EL (cell line): ENCODE results near the gene CD209.
A peak's percentile ranks its signal among the peaks of the same experiment; 100 is the strongest.
"Not testable (repeated sequence)": the region's sequence is repeated elsewhere in the genome, so short reads cannot be mapped to it uniquely, and the experiment has no call there.

ENCODE experiments used
- DNase-seq: peaks from one replicate; pipeline ENCODE4 v3.0.0-alpha.2; 2016

The CD209 gene, protein sequence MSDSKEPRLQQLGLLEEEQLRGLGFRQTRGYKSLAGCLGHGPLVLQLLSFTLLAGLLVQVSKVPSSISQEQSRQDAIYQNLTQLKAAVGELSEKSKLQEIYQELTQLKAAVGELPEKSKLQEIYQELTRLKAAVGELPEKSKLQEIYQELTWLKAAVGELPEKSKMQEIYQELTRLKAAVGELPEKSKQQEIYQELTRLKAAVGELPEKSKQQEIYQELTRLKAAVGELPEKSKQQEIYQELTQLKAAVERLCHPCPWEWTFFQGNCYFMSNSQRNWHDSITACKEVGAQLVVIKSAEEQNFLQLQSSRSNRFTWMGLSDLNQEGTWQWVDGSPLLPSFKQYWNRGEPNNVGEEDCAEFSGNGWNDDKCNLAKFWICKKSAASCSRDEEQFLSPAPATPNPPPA

GRCh38 chr19:7746903-7747884 is at the start of gene CD209:
Gene CD209 (minus strand): TSS chr19:7747534. CDS start chr19:7747511, 23 bp downstream.
- no peak for DNase-seq

- no peak for DNase-seq
Observed at GRCh38 chr19:7795555-7796161, 48.3 kb upstream of the CD209 start.

- no peak for DNase-seq
Observed at GRCh38 chr19:7793493-7793892, 46.2 kb upstream of the CD209 start.

DNA sequence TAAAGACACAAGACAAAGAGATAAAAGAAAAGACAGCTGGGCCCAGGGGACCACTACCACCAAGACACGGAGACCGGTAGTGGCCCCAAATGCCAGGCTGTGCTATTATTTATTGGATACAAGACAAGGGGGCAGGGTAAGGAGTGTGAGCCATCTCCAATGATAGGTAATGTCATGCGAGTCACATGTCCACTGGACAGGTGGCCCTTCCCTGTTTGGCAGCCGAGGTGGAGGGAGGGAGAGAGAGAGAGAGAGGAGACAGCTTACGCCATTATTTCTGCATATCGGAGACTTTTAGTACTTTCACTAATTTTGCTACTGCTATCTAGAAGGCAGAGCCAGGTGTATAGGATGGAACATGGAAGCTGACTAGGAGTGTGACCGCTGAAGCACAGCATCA is 45.4 kb upstream of the CD209 start:
- DNase-seq, result not testable (repeated sequence)

GRCh38 chr19:7792281-7792680 is 44.9 kb upstream of the CD209 start:
- DNase-seq, result no peak

GRCh38 chr19:7790416-7790815 is 43.1 kb upstream of the CD209 start:
- DNase-seq, result no peak

- no peak for DNase-seq
Observed at GRCh38 chr19:7789447-7789846, 42.1 kb upstream of the CD209 start.

- DNase-seq, result no peak
Observed at GRCh38 chr19:7788933-7789323, 41.6 kb upstream of the CD209 start.

DNA sequence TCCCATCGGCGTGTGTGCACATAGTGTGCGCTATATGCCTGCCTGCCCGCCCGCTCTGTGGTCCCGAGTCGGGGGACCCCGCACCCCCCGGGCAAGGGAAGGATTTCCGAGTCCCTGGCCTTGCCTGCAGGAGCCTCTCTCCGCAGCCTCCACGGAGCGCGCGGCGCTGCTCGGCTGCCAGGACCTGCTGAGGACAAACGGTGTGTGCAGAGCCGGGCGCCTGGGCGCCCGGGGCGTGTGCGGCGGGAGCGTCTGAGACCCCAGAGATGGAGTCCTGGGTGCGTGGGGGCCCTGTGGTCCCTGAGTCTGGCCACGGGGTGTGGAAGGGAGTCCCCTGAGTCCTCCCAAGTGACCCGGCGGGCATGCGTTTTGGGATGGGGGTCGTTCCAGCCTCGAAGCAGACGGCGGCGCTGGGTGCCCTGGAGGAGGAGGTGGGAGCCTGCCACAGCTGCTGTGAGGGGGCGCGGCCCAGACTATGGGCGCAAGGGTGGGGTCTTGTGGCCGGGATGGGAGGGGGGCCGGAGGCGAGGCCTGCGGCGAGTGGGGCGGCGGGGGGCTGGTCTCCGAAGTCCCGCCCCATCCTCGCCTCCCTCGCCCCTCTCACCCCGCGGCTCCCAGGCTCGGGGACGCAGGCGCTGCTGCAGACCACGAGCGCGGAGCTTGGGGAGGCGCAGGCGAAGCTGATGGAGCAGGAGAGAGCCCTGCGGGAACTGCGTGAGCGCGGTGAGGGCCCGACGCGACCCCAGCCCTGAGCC is 41.0 kb upstream of the CD209 start:
- DNase-seq, result no peak

- DNase-seq, result no peak
Observed at GRCh38 chr19:7787602-7788177, 40.4 kb upstream of the CD209 start.

- DNase-seq, result no peak
Observed at GRCh38 chr19:7787141-7787540, 39.8 kb upstream of the CD209 start.

DNA sequence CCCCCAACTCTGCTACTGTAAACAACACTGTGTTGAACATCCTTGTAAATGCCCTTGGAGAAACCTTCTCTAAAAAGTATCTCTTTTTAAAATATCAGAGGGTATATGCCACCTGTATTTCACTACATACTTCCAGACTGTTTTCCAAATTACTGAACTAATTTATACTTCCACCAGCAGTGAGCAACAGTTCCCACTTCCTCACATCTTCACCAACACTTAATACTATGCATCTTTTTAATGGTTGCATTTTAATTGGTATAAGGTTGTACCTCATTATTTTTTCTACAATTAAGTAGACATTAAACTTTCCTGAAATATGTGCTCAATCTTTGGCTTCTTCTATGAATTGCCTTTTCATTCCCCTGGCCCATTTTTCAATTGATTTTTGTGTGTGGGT is 37.5 kb upstream of the CD209 start:
- no peak for DNase-seq

- peak; percentile 33 for DNase-seq
Observed at GRCh38 chr19:7783991-7784423, 36.7 kb upstream of the CD209 start.

DNA sequence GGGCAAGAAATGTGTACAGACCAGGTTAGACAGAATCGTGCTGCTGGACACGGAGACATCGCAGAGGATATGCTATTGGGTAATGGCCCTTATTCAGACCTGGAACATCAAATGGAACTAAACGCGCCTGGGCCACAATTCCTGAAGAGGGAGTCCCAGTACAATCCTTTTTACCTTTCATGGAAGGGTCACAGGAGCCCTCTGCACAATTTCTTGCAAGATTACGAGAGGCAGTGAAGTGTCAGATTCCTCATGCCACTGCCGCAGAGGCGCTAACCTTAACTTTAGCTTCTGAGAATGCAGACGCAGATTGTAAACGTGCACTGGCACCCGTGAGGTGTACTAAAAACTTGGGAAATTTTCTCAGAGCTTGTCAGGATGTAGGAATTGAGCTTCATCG is 33.8 kb upstream of the CD209 start:
- no peak for DNase-seq

GRCh38 chr19:7779631-7780486 is 32.5 kb upstream of the CD209 start:
- no peak for DNase-seq

GRCh38 chr19:7778081-7778480 is 30.7 kb upstream of the CD209 start:
- DNase-seq, result no peak

DNA sequence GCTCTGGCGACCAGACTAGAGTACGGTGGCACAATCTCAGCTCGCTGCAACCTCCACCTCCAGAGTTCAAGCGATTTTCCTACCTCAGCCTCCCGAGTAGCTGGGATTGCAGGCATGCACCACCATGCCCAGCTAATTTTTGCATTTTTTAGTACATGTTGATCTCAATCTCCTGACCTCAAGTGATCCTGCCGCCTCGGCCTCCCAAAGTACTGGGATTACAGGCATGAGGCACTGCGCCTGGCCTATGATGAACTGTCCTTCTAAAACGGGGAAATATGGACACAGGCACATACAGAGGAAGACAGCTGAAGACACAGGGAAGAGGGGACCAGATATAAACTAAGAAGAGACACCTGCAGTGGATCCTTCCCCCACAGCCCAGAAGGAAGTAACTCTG is 28.4 kb upstream of the CD209 start:
- no peak for DNase-seq

DNA sequence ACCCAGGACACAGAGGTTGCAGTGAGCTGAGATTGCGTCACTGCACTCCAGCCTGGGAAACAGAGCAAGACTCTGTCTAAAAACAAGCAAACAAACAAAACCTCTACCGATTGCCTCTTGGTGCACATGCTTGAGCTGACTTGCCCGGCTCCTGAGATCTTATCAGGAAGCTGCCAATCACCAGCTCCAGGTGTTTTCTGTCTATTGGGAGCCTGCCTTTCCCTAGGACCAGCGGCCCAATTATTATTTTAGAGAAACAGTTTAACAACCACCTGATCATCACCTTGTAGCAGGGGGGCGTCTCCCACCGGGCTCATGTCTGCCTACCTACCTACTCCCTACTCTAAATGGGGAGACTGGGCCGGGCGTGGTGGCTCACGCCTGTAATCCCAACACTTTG is 26.5 kb upstream of the CD209 start:
- no peak for DNase-seq

GRCh38 chr19:7772752-7773291 is 25.5 kb upstream of the CD209 start:
- no peak for DNase-seq

GRCh38 chr19:7771072-7771471 is 23.7 kb upstream of the CD209 start:
- DNase-seq, result no peak

- no peak for DNase-seq
Observed at GRCh38 chr19:7769171-7769570, 21.8 kb upstream of the CD209 start.
